Measurements from ENCODE around the gene DOK3. TPM values are rescaled to one million over a fixed set of nuclear protein-coding genes. Genes with fewer than 3 reads are reported as not detected.

DOK3 gene
- total RNA-seq, 1 experiment from 2014 or later, result 16.4 TPM

DNA sequence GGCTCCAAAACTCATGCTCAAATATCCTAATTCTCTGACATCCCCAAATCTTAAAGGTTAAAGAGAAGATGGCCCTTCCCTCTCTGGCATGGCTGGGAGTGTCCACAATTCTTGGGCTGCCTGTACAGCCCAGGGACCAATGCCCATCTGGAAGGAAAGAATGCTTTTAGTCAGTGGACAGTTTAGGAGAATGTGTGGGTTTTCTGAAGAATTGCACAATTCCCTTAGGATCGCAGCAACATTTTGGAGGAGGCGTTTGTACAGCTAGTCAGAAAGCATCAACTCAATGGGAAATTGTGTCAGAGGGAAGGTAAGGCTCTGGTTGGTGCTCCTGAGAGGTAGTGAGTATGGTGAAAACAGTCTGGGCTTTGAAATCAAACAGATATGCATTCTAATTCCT lies 29.8 kb upstream of the DOK3 start:
- H3K4me1 ChIP-seq (ENCODE audit: insufficient read depth, low read length), result no peaks in the 10 kb centered on the region
- TF ChIP-seq, protein P1, sequence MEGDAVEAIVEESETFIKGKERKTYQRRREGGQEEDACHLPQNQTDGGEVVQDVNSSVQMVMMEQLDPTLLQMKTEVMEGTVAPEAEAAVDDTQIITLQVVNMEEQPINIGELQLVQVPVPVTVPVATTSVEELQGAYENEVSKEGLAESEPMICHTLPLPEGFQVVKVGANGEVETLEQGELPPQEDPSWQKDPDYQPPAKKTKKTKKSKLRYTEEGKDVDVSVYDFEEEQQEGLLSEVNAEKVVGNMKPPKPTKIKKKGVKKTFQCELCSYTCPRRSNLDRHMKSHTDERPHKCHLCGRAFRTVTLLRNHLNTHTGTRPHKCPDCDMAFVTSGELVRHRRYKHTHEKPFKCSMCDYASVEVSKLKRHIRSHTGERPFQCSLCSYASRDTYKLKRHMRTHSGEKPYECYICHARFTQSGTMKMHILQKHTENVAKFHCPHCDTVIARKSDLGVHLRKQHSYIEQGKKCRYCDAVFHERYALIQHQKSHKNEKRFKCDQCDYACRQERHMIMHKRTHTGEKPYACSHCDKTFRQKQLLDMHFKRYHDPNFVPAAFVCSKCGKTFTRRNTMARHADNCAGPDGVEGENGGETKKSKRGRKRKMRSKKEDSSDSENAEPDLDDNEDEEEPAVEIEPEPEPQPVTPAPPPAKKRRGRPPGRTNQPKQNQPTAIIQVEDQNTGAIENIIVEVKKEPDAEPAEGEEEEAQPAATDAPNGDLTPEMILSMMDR (conservative IDR thresholded peaks at IDR 0.05), result no peak
- no peak overlapping the region for H3K9ac ChIP-seq (ENCODE audit: extremely low read depth, insufficient read length, low read length)
- H2BK15ac ChIP-seq (ENCODE audit: low read depth, low read length), result no peak overlapping the region
- no peak overlapping the region for H4K91ac ChIP-seq (ENCODE audit: insufficient read length, low read depth, low read length)
- H3K4me1 Mint-ChIP-seq, result no peaks in the 10 kb centered on the region
- no peaks in the 10 kb centered on the region for H3K23me2 ChIP-seq (ENCODE audit: insufficient read length, low read depth, low read length, poor library complexity, severe bottlenecking)
- no peaks in the 10 kb centered on the region for H3K27me3 ChIP-seq (ENCODE audit: insufficient read depth, low read length)
- no peak overlapping the region for H2BK120ac ChIP-seq (ENCODE audit: low read depth, low read length, poor library complexity, severe bottlenecking)
- H3T11ph ChIP-seq (ENCODE audit: low read length), result no peak overlapping the region
- peaks cover 6% of the 10 kb centered on the region for H3K79me1 ChIP-seq (ENCODE audit: insufficient read depth, low read depth, low read length, poor library complexity, severe bottlenecking)
- no peak overlapping the region for H3K18ac ChIP-seq (ENCODE audit: insufficient read length, low read depth, low read length)
- no CpG with 5 or more reads among the region's 2 CpGs for WGBS (ENCODE audit: extremely low coverage, insufficient read length, low lambda C conversion rate)
- no peak overlapping the region for H3K56ac ChIP-seq (ENCODE audit: insufficient read length, low read depth, low read length)
- no peak overlapping the region for H2AFZ ChIP-seq (ENCODE audit: low read length)
- no peak overlapping the region for H3K4me2 ChIP-seq (ENCODE audit: insufficient read depth, insufficient read length, low read length)
- H3K79me2 ChIP-seq (ENCODE audit: insufficient read depth, low read length), result peaks cover 4% of the 10 kb centered on the region; the same call in 1 of the 2 replicates
- no peak overlapping the region for H3K14ac ChIP-seq (ENCODE audit: insufficient read depth, low read length)
- no peak overlapping the region for H2BK5ac ChIP-seq (ENCODE audit: insufficient read length, low read length)
- H3K27ac ChIP-seq (ENCODE audit: insufficient read length, low read depth, low read length), result no peak overlapping the region
- peaks cover 22 to 52% (median 46%) of the 10 kb centered on the region in 3 experiments; a peak in 6 of 7 replicates for H3K36me3 Mint-ChIP-seq (ENCODE audit: insufficient read depth in 1 of 3, low read depth in 3 of 3)
- no peak overlapping the region for H3K23ac ChIP-seq (ENCODE audit: insufficient read length, low read depth, low read length)
- no peaks in the 10 kb centered on the region for H3K9me3 Mint-ChIP-seq
- H3K4me3 Mint-ChIP-seq, result no peak overlapping the region
- no peaks in the 10 kb centered on the region for H4K20me1 ChIP-seq (ENCODE audit: control insufficient read depth, insufficient read depth, insufficient read length)
- H2BK12ac ChIP-seq (ENCODE audit: insufficient read length, low read depth, low read length), result no peak overlapping the region
- H3K9me3 ChIP-seq (ENCODE audit: control insufficient read depth, low read depth, low read length), result no peaks in the 10 kb centered on the region
- no peak overlapping the region for H2BK20ac ChIP-seq (ENCODE audit: low read depth, low read length, poor library complexity, severe bottlenecking)
- H3K27ac Mint-ChIP-seq, result peak overlapping the region in 2 of 3 experiments; percentile 10 to 20; a peak in 1 of 7 replicates
- H4K8ac ChIP-seq (replicated peaks; ENCODE audit: insufficient read length, low read depth, low read length), result no peak overlapping the region
- H3K4ac ChIP-seq (ENCODE audit: low read depth, low read length), result no peak overlapping the region
- no peak overlapping the region for H4K5ac ChIP-seq (ENCODE audit: insufficient read length, low read depth, low read length)
- H2AK5ac ChIP-seq (ENCODE audit: insufficient read length, low read length), result no peak overlapping the region
- DNase-seq, result no peak
- H3K27me3 Mint-ChIP-seq (ENCODE audit: low read depth), result no peaks in the 10 kb centered on the region
